HCT116 (cell line): ENCODE results near the gene COG5. TPM values are rescaled to one million over a fixed set of nuclear protein-coding genes. Genes with fewer than 3 reads are reported as not detected.
A peak's percentile ranks its signal among the peaks of the same experiment; 100 is the strongest.

Experiments used
- ATAC-seq: fragments of 200-7000 bp; cut with Tn5 transposase; 2 replicates; pipeline ENCODE4 v1.9.1; 2020; ENCODE audit warnings: mild to moderate bottlenecking, moderate library complexity
- BruUV-seq: library from RNA; stranded (reverse); fragments of 400-500 nt; replicated peaks from 2 replicates; lab custom pipeline; 2021; lab: Mats Ljungman, UMichigan
- CTCF ChIA-PET: fragments of 300-600 bp; sonication (Branson Sonifier 250); formaldehyde crosslinking; loops from one replicate; lab custom pipeline; 2021; ENCODE audit warnings: antibody characterized with exemption; lab: Charles Lee
- POLR2A ChIA-PET: fragments of 300-600, 350-600 bp; sonication (Branson Sonifier 250); formaldehyde crosslinking; loops from one replicate; lab custom pipeline; 2021; ENCODE audit warnings: antibody characterized with exemption; lab: Charles Lee
- RAD21 ChIA-PET, 2 experiments: fragments of 300-600 bp; sonication (Branson Sonifier 250); formaldehyde crosslinking; loops; one replicate each; lab custom pipeline; 2023; ENCODE audit warnings: low total read pairs in 2 of 2; ENCODE audit not compliant: uncharacterized antibody in 2 of 2, unreplicated experiment in 2 of 2, low non-redundant PET in 1 of 2; lab: Charles Lee
- DNase-seq: peaks from one replicate; pipeline ENCODE4 v3.0.0-alpha.2; 2010; ENCODE audit warnings: low read depth, low spot score
- H2AFZ ChIP-seq: fragments of 200-600 bp; shearing (Covaris generic), sonication (generic); 2 replicates; pipeline ENCODE4 v1.6.1; 2017; ENCODE audit warnings: low read depth, mixed run types, mixed read lengths, antibody characterized with exemption, low read length; ENCODE audit not compliant: poor library complexity, severe bottlenecking
- H3K27ac ChIP-seq: 2 replicates; pipeline ENCODE4 v1.5.1; 2012; ENCODE audit warnings: low read depth, low read length
- H3K27me3 ChIP-seq: fragments of 200-600 bp; sonication (generic); 2 replicates; pipeline ENCODE4 v1.6.1; 2016; ENCODE audit warnings: mixed run types, low read length, mixed read lengths; ENCODE audit not compliant: insufficient read depth
- H3K36me3 ChIP-seq, 2 experiments: fragments of 200-500 bp in 1 of 2; fragments of 200-600 bp in 1 of 2; sonication (Bioruptor generic) in 1 of 2; sonication (generic) in 1 of 2; 2 replicates each; pipeline versions ENCODE4 v1.5.1 to v1.6.1; 2014 to 2016; ENCODE audit warnings: low read length in 2 of 2, inconsistent platforms in 1 of 2, mixed read lengths in 1 of 2, mixed run types in 1 of 2; ENCODE audit not compliant: insufficient read depth in 2 of 2, control insufficient read depth in 1 of 2
- H3K4me1 ChIP-seq, 2 experiments: fragments of 200-600 bp in 1 of 2; sonication (generic) in 1 of 2; 2 replicates each; pipeline versions ENCODE4 v1.5.1 to v1.6.1; 2012 to 2017; ENCODE audit warnings: low read length in 2 of 2, inconsistent platforms in 1 of 2, mild to moderate bottlenecking in 1 of 2, mixed read lengths in 1 of 2, mixed run types in 1 of 2, moderate library complexity in 1 of 2; ENCODE audit not compliant: insufficient read depth in 2 of 2, control insufficient read depth in 1 of 2
- H3K4me2 ChIP-seq: fragments of 200-600 bp; sonication (generic); 2 replicates; pipeline ENCODE4 v1.6.1; 2017; ENCODE audit warnings: mixed run types, low read length, mixed read lengths
- H3K4me3 ChIP-seq, 2 experiments: fragments of 200-600 bp in 1 of 2; sonication (generic) in 1 of 2; replicated peaks in 1 of 2; 2 replicates each; pipeline ENCODE4 v1.5.1; 2011 to 2016; ENCODE audit warnings: low read length in 2 of 2, control low read depth in 1 of 2, low read depth in 1 of 2, mild to moderate bottlenecking in 1 of 2, mixed read lengths in 1 of 2, mixed run types in 1 of 2
- H3K79me2 ChIP-seq: fragments of 200-600 bp; sonication (generic); 2 replicates; pipeline ENCODE4 v1.6.1; 2017; ENCODE audit warnings: mild to moderate bottlenecking, mixed run types, low read length, moderate library complexity, mixed read lengths; ENCODE audit not compliant: insufficient read depth
- H3K9ac ChIP-seq: fragments of 200-600 bp; sonication (generic); 2 replicates; pipeline ENCODE4 v1.6.1; 2016; ENCODE audit warnings: low read length, mixed read lengths
- H3K9me2 ChIP-seq: fragments of 200-600 bp; sonication (generic), shearing (Covaris generic); 2 replicates; pipeline ENCODE4 v1.6.1; 2017; ENCODE audit warnings: mixed run types, mild to moderate bottlenecking, moderate library complexity; ENCODE audit not compliant: insufficient read depth
- H3K9me3 ChIP-seq, 2 experiments: fragments of 200-500 bp in 1 of 2; fragments of 200-600 bp in 1 of 2; sonication (Bioruptor generic) in 1 of 2; sonication (generic) in 1 of 2; 2 replicates each; pipeline ENCODE4 v1.6.1; 2014 to 2017; ENCODE audit warnings: low read length in 2 of 2, mixed read lengths in 2 of 2, inconsistent platforms in 1 of 2, low read depth in 1 of 2, mild to moderate bottlenecking in 1 of 2, mixed run types in 1 of 2, moderate library complexity in 1 of 2; ENCODE audit not compliant: control insufficient read depth in 1 of 2, insufficient read depth in 1 of 2
- H4K20me1 ChIP-seq: fragments of 200-600 bp; sonication (generic), shearing (Covaris generic); 2 replicates; pipeline ENCODE4 v1.6.1; 2017; ENCODE audit warnings: mixed run types, mild to moderate bottlenecking, moderate library complexity; ENCODE audit not compliant: insufficient read depth
- CBX3 ChIP-seq: IDR thresholded peaks from 2 replicates; pipeline ENCODE4 v1.6.1; 2012; ENCODE audit warnings: low read depth
- CEBPB ChIP-seq: IDR thresholded peaks from 2 replicates; pipeline ENCODE4 v1.6.1; 2012; ENCODE audit warnings: low read depth
- CTCF ChIP-seq, 3 experiments: fragments of 200-600 bp in 1 of 3; sonication (generic) in 1 of 3; IDR thresholded peaks in 2 of 3; conservative IDR thresholded peaks in 1 of 3; 2 replicates each; pipeline ENCODE4 v1.5.1; 2012 to 2017; ENCODE audit warnings: low read depth in 2 of 3, low read length in 2 of 3, antibody characterized with exemption in 1 of 3, borderline replicate concordance in 1 of 3, control low read depth in 1 of 3, mild to moderate bottlenecking in 1 of 3, mixed read lengths in 1 of 3, mixed run types in 1 of 3, moderate library complexity in 1 of 3; ENCODE audit not compliant: insufficient read depth in 1 of 3
- ELF1 ChIP-seq: IDR thresholded peaks from 2 replicates; pipeline ENCODE4 v1.6.1; 2012; ENCODE audit warnings: low read depth, borderline replicate concordance
- EZH2phosphoT487 ChIP-seq: fragments of 200-600 bp; IDR thresholded peaks from 2 replicates; pipeline ENCODE4 v1.6.1; 2018; ENCODE audit warnings: antibody characterized with exemption, borderline replicate concordance
- FOSL1 ChIP-seq: IDR thresholded peaks from 2 replicates; pipeline ENCODE4 v1.6.1; 2012; ENCODE audit warnings: low read depth
- JUND ChIP-seq: IDR thresholded peaks from 2 replicates; pipeline ENCODE4 v1.6.1; 2012
- RAD21 ChIP-seq: IDR thresholded peaks from 2 replicates; pipeline ENCODE4 v1.6.1; 2012; ENCODE audit warnings: low read depth, mild to moderate bottlenecking
- SP1 ChIP-seq: IDR thresholded peaks from 2 replicates; pipeline ENCODE4 v1.6.1; 2012; ENCODE audit warnings: low read depth
- TCF7L2 ChIP-seq: IDR thresholded peaks from 2 replicates; pipeline ENCODE4 v1.7.0; 2011; ENCODE audit warnings: borderline replicate concordance, inconsistent platforms; ENCODE audit not compliant: insufficient read depth, insufficient read length; ENCODE audit errors: extremely low read depth
- YY1 ChIP-seq: IDR thresholded peaks from 2 replicates; pipeline ENCODE4 v1.6.1; 2011; ENCODE audit warnings: low read length, low read depth, moderate library complexity, mild to moderate bottlenecking; ENCODE audit not compliant: insufficient replicate concordance; ENCODE audit errors: extremely low read depth
- ZNF274 ChIP-seq: fragments of 200-500 bp; sonication (Bioruptor generic); IDR thresholded peaks from 2 replicates; pipeline ENCODE4 v1.6.1; 2014; ENCODE audit warnings: mild to moderate bottlenecking, low read depth, low read length, inconsistent platforms
- intact Hi-C: fragments of 100-400 bp; cut with micrococcal nuclease; formaldehyde crosslinking; loops from 2 replicates; pipeline ENCODE4 v1.10.0; 2022
- total RNA-seq: library from RNA; stranded (reverse); gene quantifications from one replicate; pipeline ENCODE4 v1.2.1, GENCODE V29; 2021; ENCODE audit not compliant: unreplicated experiment

COG5 gene
- total RNA-seq, 1 experiment from 2014 or later: 30.7 TPM

DNA sequence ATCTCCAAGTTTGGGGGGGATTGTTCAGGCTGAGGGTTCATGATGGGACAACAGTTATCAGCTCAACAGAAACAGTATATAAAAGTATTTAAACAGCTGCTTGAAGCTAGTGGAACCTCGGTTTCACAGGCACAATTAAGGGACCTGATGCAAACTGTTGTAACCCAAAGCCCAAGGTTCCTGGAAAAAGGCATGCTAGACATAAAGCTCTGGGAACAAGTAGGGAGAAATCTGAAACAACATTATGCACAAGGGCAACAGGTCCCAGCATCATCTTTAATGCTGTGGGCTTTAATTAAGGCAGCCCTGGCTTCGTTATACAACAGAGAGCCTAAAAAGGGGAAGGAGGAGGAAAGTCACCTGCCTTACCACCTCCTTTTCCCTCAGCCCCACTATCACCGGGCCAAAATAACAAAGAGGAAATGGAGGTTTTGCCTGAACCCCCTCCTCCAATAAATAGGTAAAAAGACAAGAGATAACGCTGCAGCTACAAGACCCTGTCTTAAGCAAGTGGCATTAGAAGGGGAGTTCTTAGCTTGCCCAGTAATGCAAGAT is 177.1 kb downstream of the COG5 start:
- ChIA-PET POLR2A (no interaction called here), RAD21 (no interaction called here), CTCF (no interaction called here)
- DNase-seq: no peak
- H4K20me1 ChIP-seq: no peaks in the 10 kb centered on the region
- no TSS peak for BruUV-seq
- H3K27me3 ChIP-seq: no peaks in the 10 kb centered on the region
- ATAC-seq: no peak
- no peaks in the 10 kb centered on the region for H3K36me3 ChIP-seq
- TF ChIP-seq CEBPB (no peak), CBX3 (no peak), YY1 (no peak), SP1 (no peak), EZH2phosphoT487 (no peak), RAD21 (no peak), TCF7L2 (no peak), FOSL1 (no peak)
- no peak overlapping the region for H3K27ac ChIP-seq
- no peak overlapping the region for H3K4me2 ChIP-seq
- intact Hi-C loops: no loop called here
- H3K9me2 ChIP-seq: no peaks in the 10 kb centered on the region
- no peaks in the 10 kb centered on the region for H3K9me3 ChIP-seq
- H3K79me2 ChIP-seq: no peaks in the 10 kb centered on the region
- no peak overlapping the region for H2AFZ ChIP-seq
- no peak overlapping the region for H3K4me3 ChIP-seq
- H3K4me1 ChIP-seq: peaks cover 3 to 5% of the 10 kb centered on the region in 2 experiments
- H3K9ac ChIP-seq: no peak overlapping the region

- no peak overlapping the region for H3K27ac ChIP-seq
- POLR2A ChIA-PET: no interaction called here
- H3K4me2 ChIP-seq: no peak overlapping the region
- H4K20me1 ChIP-seq: no peaks in the 10 kb centered on the region
- H3K9me3 ChIP-seq: no peaks in the 10 kb centered on the region
- BruUV-seq: no TSS peak
- H3K4me1 ChIP-seq: peaks cover 3 to 5% of the 10 kb centered on the region in 2 experiments
- intact Hi-C loops: no loop called here
- no peaks in the 10 kb centered on the region for H3K27me3 ChIP-seq
- no peak overlapping the region for H3K9ac ChIP-seq
- no peak overlapping the region for H3K4me3 ChIP-seq
- DNase-seq: no peak
- no peaks in the 10 kb centered on the region for H3K9me2 ChIP-seq
- H3K79me2 ChIP-seq: no peaks in the 10 kb centered on the region
- no peak overlapping the region for H2AFZ ChIP-seq
- CTCF ChIA-PET: interaction anchor here (0.5 kb wide), 1 partner anchor 31 kb away, joined by 3 read pairs; no protein-coding TSS in a partner anchor
- no peaks in the 10 kb centered on the region for H3K36me3 ChIP-seq
- RAD21 ChIA-PET: no interaction called here
- TF ChIP-seq ELF1 (no peak), CTCF (IDR thresholded peaks at IDR 0.05 in 2 of 3, conservative IDR thresholded peaks at IDR 0.05 in 1 of 3; ENCODE audit: borderline replicate concordance in 1 of 3, insufficient read depth in 1 of 3, low read depth in 2 of 3, low read length in 2 of 3) (peak in 2 of 3 experiments; percentile 21 to 44; a peak in 2 of 6 replicates), ZNF274 (no peak), JUND (no peak)
- ATAC-seq: no peak
These were observed 179.7 kb downstream of the COG5 start for GRCh38 chr7:107384025-107384424.
